Measurements from ENCODE around the gene GSTA1. TPM values are rescaled to one million over a fixed set of nuclear protein-coding genes. Genes with fewer than 3 reads are reported as not detected.
"Not testable (repeated sequence)": the region's sequence is repeated elsewhere in the genome, so short reads cannot be mapped to it uniquely, and the experiment has no call there.

GSTA1 gene
- total RNA-seq, 1 experiment from 2014 or later: 0.48 TPM

DNA sequence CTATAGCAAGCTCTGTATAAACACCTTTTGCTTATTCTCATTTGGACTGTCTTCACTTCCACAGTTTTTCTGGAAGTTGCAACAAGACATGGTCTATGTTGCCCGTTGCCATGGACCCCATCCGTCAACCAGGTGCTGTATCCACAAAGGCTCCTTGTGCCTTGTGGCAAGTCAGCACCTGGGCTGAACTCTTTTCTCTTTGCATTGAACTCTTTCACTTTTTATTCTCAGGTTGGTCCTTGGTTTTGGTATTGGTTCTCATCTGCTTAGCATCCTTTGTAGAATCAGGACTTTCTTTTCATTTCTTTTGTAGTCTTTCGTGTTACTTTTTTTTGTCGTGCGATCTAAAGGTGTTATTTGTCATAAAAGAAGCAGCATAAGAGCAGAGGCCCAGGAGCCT lies 5.0 kb upstream of the GSTA1 start:
- no peak for DNase-seq (ENCODE audit: low read depth)

DNA sequence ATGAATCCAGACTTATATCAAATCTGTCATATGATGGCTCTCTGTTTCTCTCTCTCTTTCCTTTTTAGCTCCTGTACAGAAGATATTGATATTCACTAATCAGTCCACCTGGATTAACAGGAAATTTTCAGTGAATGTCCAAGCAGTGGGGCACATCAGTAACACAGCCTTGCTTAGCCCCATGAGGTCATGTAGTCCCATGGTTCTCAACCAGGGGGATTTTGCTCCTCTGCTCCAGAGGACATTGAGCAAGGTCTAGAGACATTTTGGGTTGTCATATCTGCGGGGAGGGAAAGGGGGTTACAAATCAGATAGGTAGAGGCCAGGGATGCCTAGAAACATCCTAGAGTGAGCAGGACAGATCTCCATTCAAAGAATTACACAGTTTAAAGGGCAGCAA lies 810 bp downstream of the GSTA1 start:
- DNase-seq (ENCODE audit: low read depth): no peak

DNA sequence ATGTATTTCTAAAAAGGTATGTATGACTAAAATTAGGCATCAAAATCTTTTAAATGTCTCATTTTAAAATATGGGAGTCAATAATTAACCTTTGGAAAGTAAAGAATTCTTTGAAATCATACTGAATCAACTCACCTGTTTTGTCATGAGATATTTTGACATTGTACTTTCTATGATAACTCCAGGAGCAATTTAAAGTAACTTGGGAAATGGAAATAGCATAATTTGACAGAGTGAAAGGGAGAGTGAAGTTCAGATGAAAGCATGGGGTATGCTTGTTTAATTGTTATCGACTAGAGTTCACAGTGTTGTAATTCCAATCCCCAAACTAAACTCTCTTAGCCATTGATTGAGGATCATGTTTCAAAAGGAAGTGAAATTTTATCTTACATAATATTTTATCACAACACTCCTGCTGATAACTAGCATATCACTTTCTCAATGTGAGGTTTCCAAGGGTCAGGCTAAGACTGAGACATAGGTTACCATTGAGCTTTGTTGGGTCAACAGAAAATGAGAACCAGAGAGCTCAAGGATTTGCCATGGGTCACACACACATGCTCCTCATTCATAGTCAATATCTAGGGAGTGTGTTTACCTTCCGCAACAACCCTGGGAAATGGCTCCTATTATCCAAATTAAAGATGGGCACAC lies 2.3 kb downstream of the GSTA1 start:
- DNase-seq (ENCODE audit: low read depth): no peak

DNA sequence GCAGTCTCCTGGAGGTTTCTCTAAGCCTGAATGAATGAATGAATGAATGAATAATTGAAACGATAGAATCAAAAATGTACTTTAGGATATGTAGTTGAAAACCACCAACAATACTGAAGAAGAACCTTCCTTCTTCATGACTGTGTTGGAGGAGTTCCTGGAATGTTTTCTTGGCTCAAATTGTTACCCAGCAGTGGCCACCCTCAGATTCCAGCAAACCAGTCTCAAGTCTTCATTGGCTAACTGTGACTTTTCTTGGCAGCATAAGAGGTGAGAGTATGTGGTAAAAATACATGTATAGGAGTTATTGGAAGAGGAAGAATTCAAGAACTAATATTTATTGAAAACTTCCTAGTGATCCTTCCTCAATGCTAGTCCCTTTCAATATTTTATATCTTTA lies 4.3 kb downstream of the GSTA1 start:
- DNase-seq (ENCODE audit: low read depth): peak; percentile 34

DNA sequence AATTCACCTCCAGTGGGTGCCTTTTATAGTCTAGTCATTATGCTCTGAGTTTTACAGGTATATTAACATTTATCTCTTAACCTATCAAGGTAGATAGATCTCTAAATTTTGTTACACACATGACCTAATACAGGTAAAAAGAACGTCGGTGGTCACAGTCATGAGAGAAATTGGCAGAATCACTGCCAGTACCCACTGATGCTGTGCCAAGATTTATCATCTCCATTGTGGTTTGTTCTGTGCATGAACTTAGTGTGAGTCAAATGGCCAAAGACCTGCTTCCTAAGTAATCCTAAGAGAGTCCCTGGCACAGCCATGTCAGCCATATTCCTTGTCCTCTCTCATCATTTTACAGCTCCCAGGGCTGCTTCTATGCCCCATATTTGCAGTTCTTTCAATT lies 9.2 kb downstream of the GSTA1 start:
- DNase-seq (ENCODE audit: low read depth): peak; percentile 22

DNA sequence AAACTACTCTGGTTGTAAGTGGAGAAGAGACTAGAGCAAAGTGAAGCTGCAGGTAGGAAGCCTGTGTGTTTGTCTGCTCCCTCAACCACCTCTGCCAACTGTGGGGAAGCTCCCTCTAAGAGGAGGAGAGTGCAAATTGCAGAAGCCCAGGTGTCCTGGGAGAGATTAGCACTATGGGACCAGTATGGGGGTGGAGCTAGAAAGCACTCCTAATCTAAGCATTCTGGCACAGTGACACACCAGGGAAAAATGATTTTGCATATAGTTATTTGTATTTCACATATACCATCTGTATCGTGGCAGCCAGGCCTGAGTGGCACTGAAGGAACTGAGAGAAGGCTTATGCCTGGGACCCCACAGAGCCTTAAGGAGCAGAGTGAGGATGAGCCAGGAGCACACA lies 12.8 kb downstream of the GSTA1 start:
- DNase-seq (ENCODE audit: low read depth): no peak

DNA sequence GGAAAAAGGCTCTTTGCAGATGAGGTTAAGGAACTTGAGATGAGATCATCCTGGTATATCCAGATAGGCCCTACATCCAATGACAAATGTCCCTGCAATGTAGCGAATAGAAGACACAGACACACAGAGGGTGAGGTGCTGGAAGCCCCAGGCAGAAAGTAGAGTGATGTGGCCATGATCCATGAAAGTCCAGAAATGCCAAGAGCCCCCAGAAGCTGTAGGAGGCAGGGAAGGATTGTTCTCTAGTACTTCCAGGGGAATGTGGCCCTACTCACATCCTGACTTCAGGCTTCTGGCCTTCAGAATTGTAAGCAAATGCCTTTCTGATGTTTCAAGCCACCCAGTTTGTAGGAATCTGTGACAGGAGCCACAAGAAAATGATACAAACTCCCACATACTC lies 14.0 kb downstream of the GSTA1 start:
- DNase-seq (ENCODE audit: low read depth): peak; percentile 28

DNA sequence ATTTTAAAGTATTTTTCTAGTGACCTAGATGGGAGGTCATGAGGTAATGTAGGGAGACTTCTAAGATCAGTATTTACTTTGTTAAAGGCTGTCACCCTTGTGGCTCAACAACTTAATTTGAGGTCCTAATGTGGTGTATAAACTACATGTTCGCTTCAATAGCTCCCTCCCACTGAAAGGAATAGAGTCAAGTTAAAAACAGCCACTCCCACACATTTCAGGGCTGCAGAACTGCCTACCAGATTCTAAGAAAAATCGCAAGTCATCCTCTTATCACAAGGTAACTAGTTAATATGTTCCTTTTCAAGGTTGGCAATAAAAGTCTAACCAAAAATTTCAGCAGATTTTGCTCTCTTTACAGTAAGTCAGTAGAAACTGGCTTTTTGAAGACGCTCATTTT lies 15.1 kb downstream of the GSTA1 start:
- no peak for DNase-seq (ENCODE audit: low read depth)

DNA sequence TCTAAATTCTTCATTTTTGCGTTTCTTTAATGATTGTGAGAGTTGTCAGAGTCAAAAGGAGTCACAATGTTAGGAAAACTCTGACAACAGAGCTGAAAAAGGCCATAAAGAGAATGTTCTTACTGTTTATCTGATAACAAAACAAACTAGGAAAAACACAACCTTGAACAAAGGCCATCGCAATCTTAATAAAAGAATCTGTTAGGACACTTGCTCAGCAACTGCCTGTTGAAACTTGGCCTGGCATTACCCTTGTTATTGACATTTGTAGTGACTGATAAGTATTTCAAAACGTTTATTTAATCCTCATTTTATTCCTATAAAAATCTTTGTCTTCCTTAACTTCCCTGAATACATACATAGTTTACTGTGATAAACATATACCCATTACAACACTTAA lies 15.7 kb downstream of the GSTA1 start:
- DNase-seq (ENCODE audit: low read depth): no peak

DNA sequence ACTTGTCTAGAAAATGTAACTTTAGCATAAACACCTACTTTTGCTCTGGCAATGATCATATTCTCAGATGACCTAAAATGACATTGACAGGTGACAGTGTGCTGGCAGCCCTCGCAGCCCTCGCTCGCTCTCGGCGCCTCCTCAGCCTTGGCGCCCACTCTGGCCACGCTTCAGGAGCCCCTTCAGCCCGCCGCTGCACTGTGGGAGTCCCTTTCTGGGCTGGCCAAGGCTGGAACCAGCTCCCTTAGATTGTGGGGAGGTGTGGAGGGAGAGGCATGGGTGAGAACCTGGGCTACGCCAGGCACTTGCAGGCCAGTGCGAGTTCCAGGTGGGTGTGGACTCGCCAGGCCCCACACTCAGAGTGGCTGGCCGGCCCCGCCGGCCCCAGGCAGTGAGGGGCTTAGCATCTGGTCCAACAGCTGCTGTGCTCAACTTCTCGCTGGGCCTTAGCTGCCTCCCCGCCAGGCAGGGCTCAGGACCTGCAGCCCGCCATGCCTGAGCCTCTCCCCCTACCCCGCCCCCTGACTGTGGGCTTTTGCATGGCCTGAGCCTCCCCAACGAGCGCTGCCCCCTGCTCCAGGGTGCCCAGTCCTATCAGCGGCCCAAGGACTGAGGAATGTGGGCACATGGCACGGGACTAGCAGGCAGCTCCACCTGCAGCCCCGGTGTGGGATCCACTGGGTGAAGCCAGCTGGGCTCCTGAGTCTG lies 17.2 kb downstream of the GSTA1 start:
- no peak for DNase-seq (ENCODE audit: low read depth)

DNA sequence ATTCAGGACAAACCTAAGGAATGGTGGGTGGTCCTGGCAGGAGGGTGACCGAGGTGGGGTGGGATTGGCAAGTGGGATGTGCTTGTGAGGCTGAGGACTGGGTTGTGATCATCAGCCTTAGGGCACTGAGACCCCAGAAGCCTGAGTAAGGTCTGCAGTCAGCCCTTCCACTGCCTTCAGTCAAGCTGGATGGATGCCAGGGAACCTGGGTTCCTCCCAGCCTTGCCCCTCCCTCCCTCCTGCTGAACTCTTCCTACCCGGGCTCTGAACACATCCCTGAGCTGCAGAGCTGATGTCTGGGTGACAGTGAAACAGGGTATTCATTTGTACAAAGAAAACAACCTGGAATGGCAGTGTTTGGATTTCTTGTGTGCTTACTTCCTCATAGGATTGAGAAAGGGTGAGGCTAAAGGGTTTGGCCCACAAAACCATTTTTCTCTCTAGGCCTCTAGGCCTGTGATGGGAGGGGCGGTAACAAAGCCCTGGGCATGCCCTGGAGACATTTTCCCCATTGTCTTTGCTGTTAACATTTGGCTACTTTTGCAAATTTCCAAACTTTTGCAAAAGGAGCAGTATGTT lies 20.8 kb downstream of the GSTA1 start:
- not testable (repeated sequence) for DNase-seq (ENCODE audit: low read depth)

DNA sequence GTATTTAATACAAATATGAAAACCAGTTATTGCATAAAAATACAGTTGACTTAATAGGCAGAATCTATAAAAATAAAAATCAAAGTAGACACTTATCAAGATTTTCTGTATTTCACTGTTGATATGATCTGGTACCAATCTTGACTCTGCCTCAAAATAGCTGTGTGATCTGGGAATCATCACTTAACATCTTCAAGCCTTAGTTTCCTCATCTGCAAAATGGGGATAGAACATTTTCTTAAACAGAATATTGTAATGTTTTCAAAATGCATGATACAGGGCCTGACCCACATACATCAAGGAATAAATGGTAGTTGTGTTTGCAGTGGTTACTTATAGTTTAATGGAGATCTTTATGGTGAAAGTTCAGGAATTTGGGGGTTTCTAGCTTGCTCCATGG lies 21.4 kb downstream of the GSTA1 start:
- DNase-seq (ENCODE audit: low read depth): not testable (repeated sequence)

DNA sequence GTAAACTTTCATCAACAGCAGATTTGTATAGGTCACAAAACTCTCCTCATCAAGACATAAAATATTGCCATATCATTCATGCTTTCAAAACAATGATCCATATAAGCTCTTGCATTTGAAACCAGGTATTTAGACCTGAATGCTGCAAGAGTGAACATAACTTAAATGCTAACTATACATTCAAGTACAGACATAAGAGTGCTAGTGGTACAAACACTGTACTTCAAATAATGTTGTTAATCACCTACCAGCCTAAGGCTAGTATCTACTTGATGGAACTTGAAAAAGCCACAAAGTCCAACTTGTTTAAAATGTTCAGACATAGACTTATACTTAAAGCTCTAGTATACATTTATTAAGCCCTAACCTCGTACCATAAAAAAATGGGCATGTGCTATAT lies 24.4 kb downstream of the GSTA1 start:
- no peak for DNase-seq (ENCODE audit: low read depth)

DNA sequence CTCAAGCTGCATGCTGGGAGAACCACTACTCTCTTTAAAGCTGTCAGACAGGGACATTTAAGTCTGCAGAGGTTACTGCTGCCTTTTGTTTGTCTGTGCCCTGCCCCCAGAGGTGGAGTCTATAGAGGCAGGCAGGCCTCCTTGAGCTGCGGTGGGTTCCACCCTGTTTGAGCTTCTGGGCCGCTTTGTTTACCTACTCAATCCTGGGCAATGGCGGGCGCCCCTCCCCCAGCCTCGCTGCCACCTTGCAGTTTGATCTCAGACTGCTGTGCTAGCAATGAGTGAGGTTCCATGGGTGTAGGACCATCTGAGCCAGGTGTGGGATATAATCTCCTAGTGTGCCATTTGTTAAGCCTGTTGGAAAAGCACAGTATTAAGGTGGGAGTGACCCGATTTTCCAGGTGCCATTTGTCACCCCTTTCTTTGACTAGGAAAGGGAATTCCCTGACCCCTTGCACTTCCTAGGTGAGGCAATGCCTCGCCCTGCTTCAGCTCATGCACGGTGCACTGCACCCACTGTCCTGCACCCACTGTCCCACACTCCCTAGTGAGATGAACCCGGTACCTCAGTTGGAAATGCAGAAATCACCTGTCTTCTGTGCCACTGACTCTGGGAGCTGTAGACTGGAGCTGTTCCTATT lies 26.8 kb downstream of the GSTA1 start:
- not testable (repeated sequence) for DNase-seq (ENCODE audit: low read depth)

DNA sequence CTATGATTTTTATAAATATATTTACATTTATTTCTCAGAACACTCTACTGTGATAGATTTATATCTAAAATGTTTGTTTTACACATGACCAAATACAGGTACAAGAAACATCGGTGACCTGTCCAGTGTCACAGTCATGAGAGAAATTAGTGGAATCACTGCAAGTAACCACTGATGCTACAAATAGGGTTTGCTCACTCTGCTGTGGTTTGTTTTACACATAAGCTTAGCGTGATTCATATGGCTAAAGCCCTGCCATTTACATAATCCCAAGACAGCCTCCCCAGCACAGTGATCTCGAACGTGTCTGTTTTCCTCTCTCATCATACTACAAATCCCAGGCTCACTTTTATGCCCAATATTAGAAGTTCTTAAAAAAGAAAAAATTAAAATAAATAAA lies 34.2 kb downstream of the GSTA1 start:
- DNase-seq (ENCODE audit: low read depth): peak; percentile 51

DNA sequence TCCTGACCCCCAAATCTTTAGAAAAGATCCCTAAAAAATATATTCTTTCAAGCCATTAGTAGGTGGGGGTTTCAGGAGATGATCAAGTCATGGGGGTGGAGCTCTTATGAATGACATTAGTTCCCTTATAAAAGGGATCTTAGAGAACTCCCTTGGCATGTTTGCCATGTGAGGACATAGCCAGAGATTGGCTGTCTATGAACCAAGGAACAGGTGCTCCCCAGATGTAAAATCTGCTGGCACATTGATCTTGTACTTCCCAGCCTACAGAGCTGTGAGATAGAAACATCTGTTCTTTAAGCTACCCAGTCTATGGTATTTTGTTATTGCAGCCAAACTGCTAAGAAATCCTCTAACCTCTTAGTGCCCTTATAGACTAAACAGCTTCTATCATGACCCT lies 36.0 kb downstream of the GSTA1 start:
- DNase-seq (ENCODE audit: low read depth): not testable (repeated sequence)

DNA sequence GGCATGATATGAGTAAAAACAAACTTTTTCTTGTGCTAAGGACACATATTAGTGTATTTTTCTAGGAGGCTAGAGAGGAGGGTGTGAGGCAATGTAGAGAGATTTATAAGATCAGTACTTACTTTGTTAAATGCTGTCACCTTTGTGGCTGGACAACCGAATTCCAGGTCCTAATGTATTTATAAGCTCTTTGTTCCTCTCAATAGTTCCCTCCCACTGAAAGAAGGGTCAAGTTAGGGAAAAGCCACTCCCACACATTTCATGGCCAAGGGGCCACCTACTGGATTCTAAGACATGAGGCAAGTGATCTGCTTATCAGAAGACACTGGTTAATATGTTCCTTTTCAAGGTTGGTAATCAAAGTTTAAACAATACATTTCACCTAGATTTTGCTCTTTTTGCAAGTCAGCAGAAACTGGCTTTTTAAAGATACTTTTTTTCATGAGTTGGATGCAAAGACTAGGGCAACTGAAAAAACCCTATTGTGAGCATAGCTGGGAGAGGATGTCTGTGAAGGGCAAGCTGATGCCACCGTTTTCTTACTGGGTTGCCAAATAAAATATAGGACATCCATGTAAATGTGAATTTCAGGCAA lies 40.2 kb downstream of the GSTA1 start, which contains the start of gene GSTA2:
Gene GSTA2, minus strand, starts transcription at position 154 of the 595 bp plus-strand sequence. CDS start 5,528 bp downstream, outside the sequence.
- peak; percentile 13 for DNase-seq (ENCODE audit: low read depth)

DNA sequence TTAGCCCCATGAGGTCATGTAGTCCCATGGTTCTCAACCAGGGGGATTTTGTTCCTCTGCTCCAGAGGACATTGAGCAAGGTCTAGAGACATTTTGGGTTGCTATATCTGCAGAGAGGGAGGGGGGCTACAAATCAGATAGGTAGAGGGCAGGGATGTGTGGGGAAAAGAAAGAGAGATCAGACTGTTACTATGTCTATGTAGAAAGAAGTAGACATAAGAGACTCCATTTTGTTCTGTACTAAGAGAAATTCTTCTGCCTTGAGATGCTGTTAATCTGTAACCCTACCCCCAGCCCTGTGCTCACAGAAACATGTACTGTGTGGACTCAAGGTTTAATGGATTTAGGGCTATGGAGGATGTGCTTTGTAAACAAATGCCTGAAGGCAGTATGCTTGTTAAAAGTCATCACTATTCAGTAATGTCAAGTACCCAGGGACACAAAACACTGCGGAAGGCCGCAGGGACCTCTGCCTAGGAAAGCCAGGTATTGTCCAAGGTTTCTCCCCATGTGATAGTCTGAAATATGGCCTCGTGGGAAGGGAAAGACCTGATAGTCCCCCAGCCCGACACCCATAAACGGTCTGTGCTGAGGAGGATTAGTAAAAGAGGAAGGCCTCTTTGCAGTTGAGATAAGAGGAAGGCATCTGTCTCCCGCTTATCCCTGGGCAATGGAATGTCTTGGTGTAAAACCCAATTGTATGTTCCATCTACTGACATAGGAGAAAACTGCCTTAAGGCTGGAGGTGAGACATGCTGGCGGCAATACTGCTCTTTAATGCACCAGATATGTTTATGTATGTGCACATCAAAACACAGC lies 41.7 kb downstream of the GSTA1 start:
- DNase-seq (ENCODE audit: low read depth): not testable (repeated sequence)

DNA sequence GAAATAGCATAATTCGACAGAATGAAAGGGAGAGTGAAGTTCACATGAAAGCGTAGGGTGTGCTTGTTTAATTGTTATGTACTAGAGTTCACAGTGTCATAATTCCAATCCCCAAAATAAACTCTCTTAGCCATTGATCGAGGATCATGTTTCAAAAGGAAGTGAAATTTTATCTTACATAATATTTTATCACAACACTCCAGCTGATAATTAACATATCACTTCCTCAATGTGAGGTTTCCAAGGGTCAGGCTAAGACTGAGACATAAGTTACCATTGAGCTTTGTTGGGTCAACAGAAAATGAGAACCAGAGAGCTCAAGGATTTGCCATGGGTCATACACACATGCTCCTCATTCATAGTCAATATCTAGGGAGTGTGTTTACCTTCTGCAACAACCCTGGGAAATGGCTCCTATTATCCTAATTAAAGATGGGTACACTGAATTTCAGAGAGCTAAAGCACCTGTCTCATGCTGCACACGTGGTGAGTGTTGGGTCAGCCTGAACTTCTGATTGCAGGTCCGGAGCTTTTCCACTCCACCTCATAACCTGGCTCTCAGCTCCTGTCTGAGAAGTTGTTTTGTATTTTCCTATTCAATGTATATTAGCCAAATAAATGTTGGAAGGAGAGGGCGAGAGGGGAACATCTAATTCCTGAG lies 43.4 kb downstream of the GSTA1 start:
- no peak for DNase-seq (ENCODE audit: low read depth)

DNA sequence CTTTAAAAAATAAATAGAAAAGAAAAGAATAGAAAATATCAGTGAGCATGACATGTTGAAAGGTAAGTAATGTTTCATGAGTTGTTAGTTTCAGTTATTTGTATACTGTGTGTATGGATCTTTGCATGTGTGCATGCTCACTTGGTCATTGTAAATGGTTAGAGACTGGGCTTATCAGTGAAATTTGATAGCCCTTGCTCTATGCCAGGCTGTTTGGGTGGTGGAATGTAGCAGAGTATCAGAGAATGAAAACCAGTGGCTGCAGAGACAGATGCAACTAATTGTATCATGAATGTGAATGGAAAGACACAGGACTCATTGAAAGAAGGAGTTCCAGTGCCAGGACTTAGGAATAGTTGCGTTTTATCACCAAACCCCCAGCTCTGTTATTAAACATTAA lies 44.5 kb downstream of the GSTA1 start:
- DNase-seq (ENCODE audit: low read depth): no peak
